ENCODE measurements around the gene CNTN3. TPM values are rescaled to one million over a fixed set of nuclear protein-coding genes. Genes with fewer than 3 reads are reported as not detected.
A peak's percentile ranks its signal among the peaks of the same experiment; 100 is the strongest.

The CNTN3 gene
- under 1 TPM in 1 of 4 donors, not detected in 3; 0.38 TPM for total RNA-seq

- DNase-seq: no peak
- 0 to 13% methylated on average over 2 to 9 of the region's 108 CpGs for WGBS, 2 donors
- no peak within 1 kb of the TSS for H3K27ac ChIP-seq
Observed at GRCh38 chr3:74614107-74614967, at the start of gene CNTN3. Gene CNTN3 (minus strand): TSS chr3:74614659. CDS start chr3:74521112, 93,547 bp downstream.

GRCh38 chr3:74663178-74663577 is 48.7 kb upstream of the CNTN3 start:
- Histone ChIP-seq H3K9me3 (peaks cover 0 to 8% (median 0%) of the 10 kb centered on the region in 3 donors), H3K4me3 (no peak overlapping the region), H3K27me3 (no peaks in the 10 kb centered on the region), H3K27ac (no peak overlapping the region), H3K36me3 (no peaks in the 10 kb centered on the region), H3K4me1 (no peaks in the 10 kb centered on the region)
- TF ChIP-seq CTCF (IDR thresholded peaks at IDR 0.05): no peak
- TF ChIP-seq POLR2A (IDR thresholded peaks at IDR 0.05): no peak
- intact Hi-C loops (cut with DNase I): no loop called here
- WGBS, 2 donors: 65% methylated on average over 3 of the region's 3 CpGs
- DNase-seq: no peak

More at GRCh38 chr3:74614107-74614967, at the start of gene CNTN3:
- Histone ChIP-seq H3K36me3 (no peaks in the 10 kb centered on the region), H3K4me1 (no peaks in the 10 kb centered on the region), H3K27me3 (peaks cover 0 to 44% (median 0%) of the 10 kb centered on the region in 4 donors), H3K9me3 (no peaks in the 10 kb centered on the region), H3K4me3 (peak within 1 kb of the TSS in 3 of 4 donors; percentile 10 to 53 (median 28))
- TF ChIP-seq CTCF (IDR thresholded peaks at IDR 0.05): no peak
- no peak for TF ChIP-seq POLR2A (IDR thresholded peaks at IDR 0.05)
- intact Hi-C loops (cut with DNase I): no loop called here

GRCh38 chr3:74661672-74662071 is 47.2 kb upstream of the CNTN3 start:
- no peak for TF ChIP-seq CTCF (IDR thresholded peaks at IDR 0.05)
- no peak for TF ChIP-seq POLR2A (IDR thresholded peaks at IDR 0.05)
- H3K4me3 ChIP-seq: no peak overlapping the region
- no peaks in the 10 kb centered on the region for H3K27me3 ChIP-seq
- H3K36me3 ChIP-seq: no peaks in the 10 kb centered on the region
- H3K27ac ChIP-seq: no peak overlapping the region
- no peak for DNase-seq
- no peaks in the 10 kb centered on the region for H3K9me3 ChIP-seq
- intact Hi-C loops (cut with DNase I): no loop called here
- H3K4me1 ChIP-seq: no peaks in the 10 kb centered on the region

GRCh38 chr3:74651885-74652284 is 37.4 kb upstream of the CNTN3 start:
- no peaks in the 10 kb centered on the region for H3K4me1 ChIP-seq
- H3K27me3 ChIP-seq: no peaks in the 10 kb centered on the region
- intact Hi-C loops (cut with DNase I): no loop called here
- DNase-seq: no peak
- H3K4me3 ChIP-seq: no peak overlapping the region
- no peaks in the 10 kb centered on the region for H3K9me3 ChIP-seq
- WGBS, 2 donors: 40 to 67% methylated on average over 2 of the region's 2 CpGs
- H3K27ac ChIP-seq: no peak overlapping the region
- no peak for TF ChIP-seq CTCF (IDR thresholded peaks at IDR 0.05)
- TF ChIP-seq POLR2A (IDR thresholded peaks at IDR 0.05): no peak
- H3K36me3 ChIP-seq: no peaks in the 10 kb centered on the region

GRCh38 chr3:74651292-74651691 is 36.8 kb upstream of the CNTN3 start:
- intact Hi-C loops (cut with DNase I): no loop called here
- Histone ChIP-seq H3K4me3 (no peak overlapping the region), H3K4me1 (no peaks in the 10 kb centered on the region), H3K36me3 (no peaks in the 10 kb centered on the region), H3K27me3 (no peaks in the 10 kb centered on the region), H3K9me3 (no peaks in the 10 kb centered on the region), H3K27ac (no peak overlapping the region)
- 27 to 41% methylated on average over 2 of the region's 2 CpGs for WGBS, 2 donors
- TF ChIP-seq CTCF (IDR thresholded peaks at IDR 0.05) (no peak), POLR2A (IDR thresholded peaks at IDR 0.05) (no peak)
- no peak for DNase-seq

Measured in esophagus squamous epithelium (tissue), 5 donors.